GM19372 (cell line): Measurements from ENCODE around the gene CTIF.

ENCODE experiments used
- ATAC-seq: cut with Tn5 transposase; IDR thresholded peaks from one replicate; pipeline ENCODE4 v1.9.1; 2021; ENCODE audit warnings: mild to moderate bottlenecking, low read depth, moderate library complexity; ENCODE audit not compliant: unreplicated experiment

The CTIF gene

DNA sequence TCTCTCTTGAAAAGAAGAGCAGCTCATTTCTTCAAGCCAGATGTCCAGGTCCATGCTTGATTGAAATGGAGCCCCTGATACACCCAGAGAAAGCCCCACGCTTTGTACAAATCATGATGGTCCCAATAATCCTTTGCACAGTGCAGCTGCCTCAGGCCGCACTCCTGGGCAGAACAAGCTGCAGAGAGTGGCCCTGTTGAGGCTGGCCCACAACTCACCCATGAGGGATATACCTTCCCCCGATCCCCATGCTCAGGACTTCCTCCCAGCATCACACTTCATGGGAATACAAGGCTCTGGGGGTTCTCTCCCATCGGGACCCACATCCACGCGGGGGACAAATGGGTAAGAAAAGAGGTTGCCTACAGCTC, 181.8 kb downstream of the CTIF start:
- ATAC-seq: no peak

- ATAC-seq: no peak
Observed at GRCh38 chr18:48721312-48721711, 182.5 kb downstream of the CTIF start.

DNA sequence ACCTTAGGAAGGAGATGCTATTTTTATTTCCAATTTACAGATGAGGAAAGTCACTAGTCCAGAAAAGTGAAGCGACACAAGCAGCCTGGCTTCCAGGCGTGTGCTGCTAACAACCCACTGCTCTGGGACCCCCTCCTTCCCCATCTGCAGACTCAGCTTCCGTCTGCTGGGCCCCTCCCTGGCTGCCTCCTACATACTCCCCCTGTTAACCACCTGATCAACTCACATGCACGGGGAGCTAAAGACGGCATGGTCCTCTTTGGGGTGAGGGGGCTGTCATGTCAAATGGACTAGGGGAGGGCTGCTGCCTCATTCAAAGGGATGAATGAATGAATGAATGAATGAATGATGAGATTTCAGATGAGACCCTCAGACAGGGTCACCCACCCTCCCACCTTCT, 184.2 kb downstream of the CTIF start:
- ATAC-seq: no peak

- no peak for ATAC-seq
Observed at GRCh38 chr18:48723837-48724236, 185.0 kb downstream of the CTIF start.

GRCh38 chr18:48724442-48724841, 185.6 kb downstream of the CTIF start:
- no peak for ATAC-seq

GRCh38 chr18:48724939-48725338, 186.1 kb downstream of the CTIF start:
- no peak for ATAC-seq

GRCh38 chr18:48725562-48725961, 186.7 kb downstream of the CTIF start:
- ATAC-seq: no peak

GRCh38 chr18:48727681-48728080, 188.8 kb downstream of the CTIF start:
- no peak for ATAC-seq

DNA sequence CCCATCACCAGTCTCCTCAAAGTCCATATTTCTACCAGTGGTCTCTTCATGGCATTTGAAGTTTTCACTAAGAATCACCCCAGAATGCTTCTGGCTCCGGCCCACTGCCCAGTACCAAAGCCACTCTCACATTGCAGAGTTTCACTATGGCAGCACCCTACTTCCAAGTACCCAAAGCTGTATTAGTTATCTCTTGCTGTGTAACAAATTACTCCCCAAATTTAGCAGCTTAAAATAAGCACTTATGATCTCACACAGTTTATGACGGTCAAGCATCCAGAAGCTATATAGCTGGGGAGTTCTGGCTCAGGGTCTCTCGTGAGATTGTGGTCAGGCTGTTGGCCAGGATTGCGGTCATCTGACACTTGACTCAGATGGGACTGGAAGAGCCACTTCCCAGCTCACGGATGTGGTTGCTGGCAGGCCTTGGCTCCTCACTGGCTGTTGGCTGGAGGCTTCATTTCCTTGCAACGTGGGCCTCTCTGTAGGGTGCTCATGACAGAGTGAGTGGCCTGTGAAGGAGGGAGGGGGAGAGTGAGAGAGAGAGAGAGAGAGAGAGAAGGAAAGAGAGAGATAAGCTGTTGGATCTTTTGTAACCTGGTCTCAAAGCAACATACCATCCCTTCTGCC, 189.5 kb downstream of the CTIF start:
- no peak for ATAC-seq

GRCh38 chr18:48729404-48729803, 190.6 kb downstream of the CTIF start:
- no peak for ATAC-seq

GRCh38 chr18:48730010-48730409, 191.2 kb downstream of the CTIF start:
- ATAC-seq: no peak

- no peak for ATAC-seq
Observed at GRCh38 chr18:48732767-48733424, 194.1 kb downstream of the CTIF start.

GRCh38 chr18:48733643-48734253, 194.9 kb downstream of the CTIF start:
- ATAC-seq: no peak

DNA sequence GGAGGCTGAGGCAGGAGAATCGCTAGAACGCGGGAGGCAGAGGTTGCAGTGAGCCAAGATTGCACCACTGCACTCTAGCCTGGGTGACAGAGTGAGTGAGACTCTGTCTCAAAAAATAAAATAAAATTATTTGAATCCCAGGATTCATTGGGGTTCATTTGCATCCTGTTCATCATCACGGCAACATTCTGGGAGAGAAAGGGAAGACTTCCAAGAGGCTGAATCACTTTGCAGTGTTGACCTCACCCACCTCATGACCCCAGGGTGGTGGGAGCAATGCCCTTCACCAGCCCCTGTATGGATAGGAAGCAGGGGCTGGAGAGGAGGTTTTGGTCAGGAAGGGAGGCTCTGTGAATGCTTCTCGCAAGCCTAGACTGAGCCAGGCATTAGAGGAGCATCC, 195.6 kb downstream of the CTIF start:
- no peak for ATAC-seq

DNA sequence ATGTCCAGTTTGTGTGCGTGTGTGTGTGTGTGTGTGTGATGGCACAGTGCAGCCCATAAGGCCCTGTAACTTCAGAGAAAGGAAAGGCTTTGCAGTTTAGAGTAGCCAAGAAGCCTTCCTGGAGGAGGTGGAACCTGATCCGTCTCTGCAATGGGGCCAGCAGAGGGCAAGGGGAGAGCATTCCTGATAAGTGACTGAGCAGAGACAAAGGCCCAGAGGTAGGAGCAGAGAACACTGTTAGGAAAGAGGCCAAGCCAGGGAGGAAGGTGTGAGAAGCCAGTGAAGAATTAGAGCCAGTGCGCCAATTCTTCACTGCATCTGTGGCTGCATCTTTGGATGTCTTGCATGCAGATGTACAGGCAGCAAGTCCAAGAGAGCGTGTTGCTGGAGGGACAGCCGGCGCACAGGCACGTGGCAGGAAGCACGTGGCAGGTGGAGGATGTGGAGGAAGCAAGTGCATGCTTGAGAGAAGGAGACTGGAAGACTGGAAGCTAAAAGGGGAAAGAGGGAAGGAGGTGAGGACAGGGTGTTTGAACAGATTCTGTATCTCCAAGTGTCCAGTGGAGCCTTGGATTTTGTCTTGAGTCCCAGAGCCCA, 196.3 kb downstream of the CTIF start:
- no peak for ATAC-seq

DNA sequence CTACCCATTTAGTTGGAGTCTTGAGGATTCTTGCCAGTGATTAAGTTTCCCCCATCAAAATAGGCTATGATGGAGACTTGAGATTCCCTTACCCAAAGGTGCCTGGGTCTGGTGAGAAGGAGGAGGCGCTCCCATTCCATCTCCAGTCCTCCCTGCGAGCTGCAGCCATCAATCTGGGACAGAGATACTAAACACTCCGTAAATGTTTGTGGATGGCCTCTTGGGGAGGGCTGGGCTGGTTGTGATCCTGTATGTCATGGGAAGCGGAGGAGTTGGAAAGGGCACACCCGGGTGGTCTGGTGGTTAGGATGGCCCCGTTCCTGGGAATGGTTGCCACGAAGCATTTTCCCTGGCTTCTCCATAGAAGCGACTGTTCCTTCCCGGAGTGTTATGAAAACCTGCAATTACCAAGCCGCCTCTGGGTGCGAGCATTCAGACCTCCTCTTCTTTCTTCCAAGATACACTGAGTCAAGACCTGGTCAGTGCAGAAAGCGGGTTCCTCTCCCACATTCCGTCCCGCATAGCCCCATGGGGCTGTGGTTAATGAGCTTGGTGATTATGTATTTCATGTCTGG, 196.9 kb downstream of the CTIF start:
- no peak for ATAC-seq

GRCh38 chr18:48736321-48737260, 197.8 kb downstream of the CTIF start:
- no peak for ATAC-seq

DNA sequence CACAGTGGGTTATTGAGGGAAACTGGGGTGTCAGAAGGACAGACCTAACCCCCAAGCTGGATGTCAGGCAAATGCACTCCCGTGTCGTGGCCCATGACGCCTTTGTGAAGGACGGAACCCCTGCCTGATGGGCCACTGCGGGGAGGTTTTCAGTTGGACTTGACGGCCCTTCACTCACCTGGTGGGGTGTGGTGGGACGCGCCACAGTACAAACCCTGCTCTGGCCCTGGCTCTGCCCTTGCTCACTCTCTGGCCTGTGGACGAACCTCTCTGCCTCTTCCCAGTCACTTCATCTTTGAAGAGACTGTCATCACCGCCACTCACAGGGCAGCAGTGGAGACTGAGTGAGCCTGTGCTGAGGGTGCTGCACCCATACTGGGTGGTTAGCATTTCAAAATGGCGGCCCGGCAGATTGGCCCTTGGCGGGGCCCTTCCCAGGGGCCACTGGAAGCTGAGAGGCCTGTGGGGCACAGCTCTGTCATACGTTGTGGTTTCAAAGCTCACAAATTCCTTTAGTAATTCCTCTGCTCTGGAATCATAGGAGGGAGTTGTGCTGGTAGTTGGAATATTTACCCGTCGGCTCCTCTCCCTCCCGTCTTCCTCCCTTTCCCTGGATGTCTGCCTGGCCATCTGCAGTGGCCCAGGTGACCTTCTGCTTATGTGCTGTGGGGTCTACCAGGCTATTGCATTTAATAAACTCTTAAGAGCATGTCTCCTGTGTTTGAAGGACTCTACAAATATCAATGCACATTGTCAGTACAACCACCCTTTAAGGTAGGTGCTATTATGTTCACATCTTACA, 200.6 kb downstream of the CTIF start:
- ATAC-seq: no peak

GRCh38 chr18:48740068-48740440, 201.2 kb downstream of the CTIF start:
- ATAC-seq: no peak
